MG63 (cell line): Measurements from ENCODE around the gene ANO3. TPM values are rescaled to one million over a fixed set of nuclear protein-coding genes. Genes with fewer than 3 reads are reported as not detected.

Experiments used
- DNase-seq: peaks from one replicate; pipeline ENCODE4 v3.0.0-alpha.2; 2020
- H3K27me3 ChIP-seq: fragments of 250-450 bp; sonication (Bioruptor Pico); 2 replicates; pipeline ENCODE4 v1.5.1; 2020; ENCODE audit warnings: mild to moderate bottlenecking, moderate library complexity
- H3K36me3 ChIP-seq: fragments of 250-450 bp; sonication (Bioruptor Pico); 2 replicates; pipeline ENCODE4 v1.5.1; 2020; ENCODE audit warnings: mild to moderate bottlenecking, moderate library complexity
- H3K4me3 ChIP-seq: fragments of 250-450 bp; sonication (Bioruptor Pico); 2 replicates; pipeline ENCODE4 v1.5.1; 2020; ENCODE audit warnings: mild to moderate bottlenecking, moderate library complexity
- H3K9me3 ChIP-seq: fragments of 250-450 bp; sonication (Bioruptor Pico); 2 replicates; pipeline ENCODE4 v1.5.1; 2020; ENCODE audit warnings: mild to moderate bottlenecking, moderate library complexity
- total RNA-seq: library from RNA; depleted of rRNA; stranded (reverse); fragments of >200 nt; shearing (Covaris generic); gene quantifications from 2 replicates; pipeline ENCODE4 v1.2.3, GENCODE V29; 2014; ENCODE audit warnings: low replicate concordance

ANO3 gene
- total RNA-seq, 1 experiment from 2014 or later = not detected

DNA sequence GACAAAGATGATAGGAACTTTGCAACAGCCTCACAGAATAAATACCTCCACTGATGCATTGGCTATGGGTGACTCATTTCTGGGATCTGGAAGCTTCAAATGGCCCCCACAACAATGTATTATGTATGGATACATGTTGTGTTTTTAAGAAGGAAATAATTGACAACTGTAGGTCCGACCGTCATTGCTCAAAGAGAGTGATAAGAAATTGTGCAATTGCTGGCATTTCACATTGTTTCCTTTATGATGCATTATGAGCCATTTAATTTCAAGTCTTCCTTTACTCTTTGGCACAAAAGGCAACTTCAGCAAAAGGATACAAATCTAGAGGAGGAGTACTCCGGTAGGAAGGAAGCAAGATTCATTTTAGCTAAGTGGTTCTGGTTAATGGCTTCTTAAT lies 2.0 kb downstream of the ANO3 start:
- Histone ChIP-seq H3K36me3 (no peaks in the 10 kb centered on the region), H3K4me3 (no peak overlapping the region), H3K27me3 (no peaks in the 10 kb centered on the region), H3K9me3 (no peaks in the 10 kb centered on the region)
- DNase-seq = no peak

DNA sequence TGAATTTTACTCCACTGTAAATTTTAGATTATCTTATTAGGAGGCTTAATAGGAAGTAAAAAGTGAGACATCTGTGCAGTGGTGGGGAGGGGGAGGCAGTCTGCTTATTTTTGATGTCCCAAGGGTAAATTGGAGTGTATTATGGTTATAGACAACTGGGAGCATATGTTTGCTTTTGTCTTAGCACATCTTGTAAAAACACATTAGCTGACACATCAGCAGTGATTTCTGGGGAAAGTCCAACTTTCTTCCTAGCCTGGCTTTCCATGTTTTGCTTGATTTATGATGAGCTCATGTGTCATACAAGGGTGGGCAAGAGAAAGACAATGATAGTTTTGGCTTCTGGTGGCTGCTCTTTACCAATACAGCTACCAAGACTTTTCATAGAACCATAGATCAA lies 4.0 kb downstream of the ANO3 start:
- peak; percentile 2 for DNase-seq
- H3K36me3 ChIP-seq = no peaks in the 10 kb centered on the region
- no peaks in the 10 kb centered on the region for H3K27me3 ChIP-seq
- no peaks in the 10 kb centered on the region for H3K9me3 ChIP-seq
- H3K4me3 ChIP-seq = no peak overlapping the region

DNA sequence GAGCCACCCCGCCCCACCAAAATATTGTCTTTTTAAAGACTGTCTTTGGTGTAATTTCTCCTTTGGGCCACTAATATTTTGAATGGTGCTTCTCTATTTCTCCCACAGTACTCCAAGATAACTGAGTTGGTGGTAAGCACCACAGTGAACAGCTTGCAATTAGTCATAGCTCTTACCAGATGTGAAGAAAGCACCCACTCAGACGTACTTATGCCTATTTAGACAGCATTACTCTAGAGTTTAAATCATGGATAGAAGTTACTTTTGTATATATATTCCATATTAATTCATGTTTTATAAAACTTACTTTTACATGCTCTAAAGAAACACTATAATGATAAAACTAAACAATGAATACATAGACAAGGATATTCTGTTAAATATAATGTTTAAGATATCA lies 12.7 kb downstream of the ANO3 start:
- no peak for DNase-seq

DNA sequence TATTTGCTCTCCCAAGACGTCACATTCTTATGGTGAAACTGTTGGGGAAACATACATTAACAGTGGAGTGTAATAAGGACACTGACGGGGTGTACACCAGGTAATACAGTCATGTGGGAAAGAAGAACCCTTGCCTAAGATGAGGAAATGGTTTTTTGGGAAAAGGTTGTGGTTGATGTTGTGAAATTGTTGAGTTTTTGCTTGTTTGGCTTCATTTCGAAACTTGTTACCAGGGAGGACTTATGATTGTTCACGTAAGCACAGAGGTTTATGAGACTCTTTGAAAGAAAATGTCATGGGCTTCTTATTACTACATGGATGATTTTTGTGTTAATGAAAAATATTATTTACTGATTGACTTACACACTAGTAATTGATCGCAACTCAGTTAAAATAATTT lies 16.8 kb downstream of the ANO3 start:
- Histone ChIP-seq H3K9me3 (no peaks in the 10 kb centered on the region), H3K36me3 (no peaks in the 10 kb centered on the region), H3K27me3 (no peaks in the 10 kb centered on the region), H3K4me3 (no peak overlapping the region)
- DNase-seq = no peak

More for the DNA sequence above, 12.7 kb downstream of the ANO3 start:
- H3K36me3 ChIP-seq = no peaks in the 10 kb centered on the region
- no peaks in the 10 kb centered on the region for H3K9me3 ChIP-seq
- no peaks in the 10 kb centered on the region for H3K27me3 ChIP-seq
- H3K4me3 ChIP-seq = no peak overlapping the region

DNA sequence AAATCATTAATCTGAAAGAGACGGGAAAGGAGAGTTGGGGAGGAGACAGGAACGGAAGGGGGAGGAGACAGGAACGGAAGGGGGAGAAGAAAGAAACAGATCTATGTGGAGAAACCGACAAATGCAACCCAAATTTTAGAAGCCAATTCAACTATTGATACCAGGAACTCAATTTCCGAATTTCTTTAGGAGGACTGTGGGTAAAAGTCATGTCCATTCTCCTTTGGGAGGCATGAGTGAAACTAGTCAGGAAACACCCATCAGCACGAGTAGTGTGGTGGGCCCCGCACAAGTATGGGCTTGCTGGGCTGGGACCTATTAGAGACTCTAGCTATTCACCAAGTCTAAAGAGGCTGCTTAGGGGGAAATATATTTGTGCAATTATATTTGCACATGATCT lies 18.1 kb downstream of the ANO3 start:
- no peaks in the 10 kb centered on the region for H3K9me3 ChIP-seq
- no peak overlapping the region for H3K4me3 ChIP-seq
- no peak for DNase-seq
- H3K36me3 ChIP-seq = no peaks in the 10 kb centered on the region
- H3K27me3 ChIP-seq = no peaks in the 10 kb centered on the region

DNA sequence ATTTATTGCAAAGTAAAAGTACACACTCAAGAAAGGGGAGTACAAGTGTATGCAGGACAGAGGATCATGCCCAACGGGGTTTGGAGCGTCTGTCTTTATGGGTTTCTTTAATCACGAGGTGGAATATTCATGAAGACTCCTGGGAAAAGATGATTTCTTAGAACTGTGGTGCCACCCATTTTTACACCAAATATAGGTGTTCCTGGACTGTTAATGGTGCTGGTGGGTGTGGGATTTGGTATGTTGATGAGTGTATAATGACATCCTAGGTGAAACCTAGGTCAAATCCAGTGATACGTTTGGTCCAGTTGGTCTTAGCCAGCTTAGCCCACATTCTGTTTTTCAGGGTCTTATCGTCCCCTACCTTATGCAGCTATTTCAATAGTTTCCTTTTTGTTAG lies 21.1 kb downstream of the ANO3 start:
- Histone ChIP-seq H3K36me3 (no peaks in the 10 kb centered on the region), H3K9me3 (no peaks in the 10 kb centered on the region), H3K27me3 (no peaks in the 10 kb centered on the region), H3K4me3 (no peak overlapping the region)
- no peak for DNase-seq

DNA sequence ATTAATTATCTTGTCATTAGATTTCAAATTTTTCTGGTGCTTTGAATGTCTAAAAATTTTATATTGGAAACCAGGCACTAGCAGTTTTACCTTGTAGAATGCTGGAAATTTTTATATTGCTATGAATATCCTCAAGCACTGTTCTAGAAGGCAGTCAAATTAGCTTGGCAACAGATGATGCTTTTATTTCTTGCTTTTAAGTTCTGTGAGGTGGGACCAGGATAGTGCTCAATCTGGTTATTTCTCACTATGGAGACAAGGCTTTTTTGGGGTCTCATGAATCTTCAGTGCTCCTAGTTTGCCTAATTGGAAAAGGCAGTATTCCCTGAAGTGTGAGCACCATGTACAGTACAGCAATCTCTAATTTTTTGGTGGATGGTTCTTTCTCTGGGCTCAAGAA lies 27.1 kb downstream of the ANO3 start:
- Histone ChIP-seq H3K4me3 (no peak overlapping the region), H3K36me3 (no peaks in the 10 kb centered on the region), H3K9me3 (no peaks in the 10 kb centered on the region), H3K27me3 (no peaks in the 10 kb centered on the region)
- DNase-seq = no peak

DNA sequence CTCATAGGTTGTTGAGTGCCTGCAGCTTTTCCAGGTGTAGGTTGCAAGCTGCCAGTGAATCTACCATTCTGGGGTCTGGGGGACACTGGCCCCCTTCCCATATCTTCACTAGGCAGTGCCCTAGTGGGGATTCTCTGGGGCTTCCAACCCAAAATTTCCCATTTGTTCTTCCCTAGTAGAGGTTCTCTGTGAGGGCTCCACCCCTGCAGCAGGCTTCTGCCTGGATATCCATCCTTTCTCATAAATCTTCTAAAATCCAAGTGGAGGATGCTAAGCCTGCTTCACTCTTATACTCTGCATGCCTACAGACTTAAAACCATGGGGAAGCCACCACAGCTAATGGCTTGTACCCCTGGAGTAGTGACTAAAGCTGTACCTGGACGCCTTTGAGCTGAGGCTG lies 33.4 kb downstream of the ANO3 start:
- Histone ChIP-seq H3K9me3 (no peaks in the 10 kb centered on the region), H3K36me3 (no peaks in the 10 kb centered on the region), H3K4me3 (no peak overlapping the region), H3K27me3 (no peaks in the 10 kb centered on the region)
- no peak for DNase-seq

DNA sequence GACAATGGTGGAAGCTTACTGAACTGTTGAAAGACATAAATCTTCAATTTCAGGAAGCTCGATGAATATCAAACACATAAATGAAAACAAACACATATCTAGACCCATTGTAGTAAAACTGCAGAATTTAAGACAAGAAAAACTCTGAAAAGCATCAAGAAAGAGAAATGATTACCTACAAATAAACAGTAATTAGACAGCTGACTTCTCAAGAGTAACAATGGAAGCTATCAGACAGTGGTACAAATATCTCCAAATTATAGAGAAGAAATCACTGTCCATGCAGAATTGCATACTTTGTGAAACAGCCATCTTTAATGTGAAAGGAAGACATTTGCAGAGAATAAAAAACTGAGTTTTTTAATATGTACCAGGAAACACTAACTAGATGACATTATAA lies 45.7 kb downstream of the ANO3 start:
- no peak for DNase-seq
- Histone ChIP-seq H3K9me3 (peaks cover 2% of the 10 kb centered on the region; the same call in 1 of the 2 replicates), H3K36me3 (no peaks in the 10 kb centered on the region), H3K4me3 (no peak overlapping the region), H3K27me3 (no peaks in the 10 kb centered on the region)

DNA sequence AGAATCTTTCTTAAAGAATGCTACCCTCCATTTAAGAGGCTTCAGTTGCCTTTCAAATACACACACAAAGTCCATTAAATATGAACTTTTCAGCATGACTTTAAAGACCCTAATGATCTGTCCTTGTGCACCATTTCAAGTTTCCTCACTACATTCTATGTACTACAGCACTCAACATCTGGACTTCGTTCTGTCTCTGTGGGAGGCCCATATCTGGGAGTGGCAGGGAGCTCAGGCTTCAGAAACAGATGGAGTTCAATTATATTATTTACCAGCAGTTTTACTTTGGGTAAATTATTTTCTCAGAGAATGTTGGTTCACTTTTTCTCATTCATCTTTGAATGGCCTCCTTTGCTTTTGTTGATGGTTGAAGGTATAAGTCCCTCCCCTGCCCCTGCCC lies 67.4 kb downstream of the ANO3 start:
- Histone ChIP-seq H3K36me3 (no peaks in the 10 kb centered on the region), H3K4me3 (no peak overlapping the region), H3K9me3 (no peaks in the 10 kb centered on the region), H3K27me3 (no peaks in the 10 kb centered on the region)
- no peak for DNase-seq

DNA sequence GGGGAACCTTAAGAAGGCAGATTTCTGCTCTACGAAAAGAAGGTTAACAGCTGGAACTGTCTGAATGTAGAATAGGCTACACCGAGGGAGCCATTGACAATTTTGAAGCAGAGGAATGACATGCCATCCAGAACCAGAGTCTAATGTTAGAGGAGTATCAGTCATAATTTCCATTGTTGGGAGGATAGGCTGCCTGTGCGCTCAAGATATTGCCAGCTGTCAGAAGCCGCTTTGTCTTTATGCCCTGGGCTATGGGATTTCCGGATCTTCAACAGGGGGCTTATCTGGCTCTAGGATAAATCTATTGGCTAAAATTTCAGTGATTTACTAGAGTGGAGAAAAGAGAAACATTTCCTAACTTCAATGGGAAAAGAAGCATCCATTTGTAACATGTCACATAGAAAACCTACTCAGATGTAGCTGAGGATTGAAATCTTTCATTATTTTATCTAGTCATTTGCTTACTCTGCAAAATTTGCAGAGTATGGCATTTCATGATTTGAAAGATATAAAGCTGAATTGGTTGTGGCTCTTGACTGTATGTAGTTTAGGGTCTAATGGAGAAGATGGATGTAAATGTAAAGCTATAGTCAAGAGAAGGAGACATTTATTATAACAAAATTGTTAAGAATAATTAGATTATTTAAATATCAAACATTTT lies 78.9 kb downstream of the ANO3 start:
- Histone ChIP-seq H3K9me3 (no peaks in the 10 kb centered on the region), H3K36me3 (no peaks in the 10 kb centered on the region), H3K27me3 (no peaks in the 10 kb centered on the region), H3K4me3 (no peak overlapping the region)
- DNase-seq = no peak

DNA sequence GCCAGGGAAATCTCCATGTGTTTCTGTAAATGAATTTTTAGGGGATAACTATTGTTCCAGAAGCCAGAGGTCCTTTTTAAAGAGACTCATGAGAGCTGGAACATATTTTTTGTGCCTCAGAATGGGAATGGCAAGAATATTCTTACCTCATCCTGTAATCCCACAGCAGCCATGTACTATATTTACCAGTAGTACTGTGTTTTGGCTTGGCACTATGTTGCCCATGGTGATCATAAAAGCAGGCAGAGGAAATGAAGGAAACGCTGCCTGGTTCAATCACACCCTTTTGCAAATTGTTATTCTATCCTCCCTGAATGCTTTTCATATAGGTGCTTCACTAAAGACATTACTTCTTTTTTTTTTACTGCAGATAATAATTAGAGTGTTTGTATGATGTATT lies 81.0 kb downstream of the ANO3 start:
- Histone ChIP-seq H3K27me3 (no peaks in the 10 kb centered on the region), H3K4me3 (no peak overlapping the region), H3K36me3 (no peaks in the 10 kb centered on the region), H3K9me3 (no peaks in the 10 kb centered on the region)
- DNase-seq = no peak

DNA sequence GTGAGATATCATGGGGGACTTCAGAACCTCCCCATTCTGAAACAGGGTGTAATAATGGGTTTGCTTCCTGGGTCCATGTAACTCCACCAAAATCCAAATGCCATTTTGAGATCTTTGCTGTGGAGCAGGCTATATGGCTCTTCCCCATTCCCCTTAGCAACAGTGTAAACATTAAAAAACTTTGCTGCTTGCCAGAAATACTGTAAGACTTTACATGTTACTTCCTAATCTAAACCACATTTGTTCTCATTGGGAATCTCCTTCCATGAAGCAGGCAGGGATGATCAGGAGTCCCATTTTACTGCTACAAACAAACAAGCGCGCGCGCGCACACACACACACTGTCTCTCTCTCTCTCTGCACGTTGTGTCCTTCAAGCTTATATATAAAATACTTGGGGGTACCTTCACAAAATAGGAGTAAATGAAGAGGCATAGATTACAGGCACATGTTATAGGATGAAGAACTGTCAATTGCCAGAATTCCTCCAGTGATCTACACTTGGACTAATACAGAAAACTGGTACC lies 86.5 kb downstream of the ANO3 start:
- Histone ChIP-seq H3K4me3 (no peak overlapping the region), H3K36me3 (no peaks in the 10 kb centered on the region), H3K9me3 (no peaks in the 10 kb centered on the region), H3K27me3 (no peaks in the 10 kb centered on the region)
- DNase-seq = no peak

DNA sequence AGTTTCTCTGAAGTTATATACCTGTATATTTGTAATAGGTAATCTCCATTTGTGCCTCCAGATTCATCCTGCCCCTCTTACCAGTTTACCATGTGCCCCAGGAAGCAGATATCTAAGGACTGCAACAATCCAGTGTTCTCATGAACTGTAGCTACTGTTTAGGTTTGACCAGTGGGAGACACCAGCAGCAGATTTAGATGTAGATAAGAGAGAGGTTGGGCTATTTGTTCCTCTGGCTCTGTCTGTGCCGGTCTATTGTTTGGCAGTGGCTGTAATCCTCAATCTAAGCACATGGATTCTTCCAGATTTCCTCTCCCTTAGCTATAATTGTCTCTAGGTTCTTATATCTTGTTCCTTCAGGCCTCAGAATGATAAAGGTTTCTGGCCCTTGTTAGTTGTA lies 88.4 kb downstream of the ANO3 start:
- Histone ChIP-seq H3K4me3 (no peak overlapping the region), H3K27me3 (no peaks in the 10 kb centered on the region), H3K36me3 (no peaks in the 10 kb centered on the region), H3K9me3 (no peaks in the 10 kb centered on the region)
- no peak for DNase-seq

DNA sequence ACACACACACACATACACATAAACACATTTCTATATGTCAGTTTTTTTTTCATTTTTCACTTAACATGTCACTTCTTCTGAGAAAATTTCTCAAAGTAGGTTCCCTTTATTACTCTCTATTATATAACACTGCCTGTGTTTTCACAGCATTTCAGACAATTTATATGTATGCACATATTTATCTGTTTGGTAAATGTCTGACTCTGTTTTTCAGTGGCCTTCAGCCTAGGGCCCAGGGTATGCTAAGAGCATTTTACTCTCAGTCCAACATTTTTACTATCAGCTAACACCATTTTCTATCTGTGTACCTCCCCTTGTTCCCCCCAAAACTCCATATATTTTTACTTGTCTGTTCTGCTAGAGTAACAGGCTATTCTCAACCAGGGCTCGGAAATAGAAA lies 92.3 kb downstream of the ANO3 start:
- H3K9me3 ChIP-seq = no peaks in the 10 kb centered on the region
- no peaks in the 10 kb centered on the region for H3K36me3 ChIP-seq
- no peak overlapping the region for H3K4me3 ChIP-seq
- no peaks in the 10 kb centered on the region for H3K27me3 ChIP-seq
- DNase-seq = no peak

DNA sequence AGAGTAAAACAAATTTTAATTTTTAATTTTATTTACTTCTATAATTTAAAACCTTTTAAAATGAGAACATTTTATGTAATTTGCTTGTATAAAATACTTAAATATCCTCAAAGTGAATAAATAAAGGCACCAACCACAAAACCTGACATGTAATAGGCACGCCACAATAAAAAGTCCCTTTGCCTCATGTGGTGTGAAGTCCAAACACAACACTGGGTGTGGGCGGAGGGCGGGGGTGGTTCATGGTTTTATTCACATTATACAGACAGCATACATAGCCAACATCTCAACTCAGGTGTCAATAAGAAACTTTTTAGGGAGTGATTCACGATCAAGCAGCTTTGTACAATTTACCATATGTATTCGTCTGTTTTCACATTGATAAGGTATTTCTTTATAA lies 107.9 kb downstream of the ANO3 start:
- Histone ChIP-seq H3K36me3 (no peaks in the 10 kb centered on the region), H3K27me3 (no peaks in the 10 kb centered on the region), H3K9me3 (no peaks in the 10 kb centered on the region), H3K4me3 (no peak overlapping the region)
- DNase-seq = no peak

DNA sequence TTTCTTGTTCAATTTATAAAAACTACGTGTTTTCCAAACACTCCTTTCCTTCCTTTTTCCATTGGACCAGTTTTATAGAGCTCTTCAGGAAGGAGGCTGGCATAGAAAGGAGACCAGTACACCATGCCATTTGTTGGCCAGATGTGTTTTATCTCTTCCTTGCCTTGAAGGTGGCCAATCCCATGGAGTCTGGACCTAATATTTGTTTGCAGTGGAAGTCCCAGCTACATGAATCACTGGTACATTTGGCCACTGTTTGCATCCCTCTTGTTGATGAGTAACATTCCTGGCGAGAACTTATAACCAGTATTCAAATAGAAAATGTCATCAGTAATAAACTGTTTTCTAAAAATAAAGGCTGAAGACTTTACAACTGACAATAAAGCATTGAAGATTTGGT lies 110.2 kb downstream of the ANO3 start:
- H3K27me3 ChIP-seq = no peaks in the 10 kb centered on the region
- no peak overlapping the region for H3K4me3 ChIP-seq
- H3K9me3 ChIP-seq = no peaks in the 10 kb centered on the region
- DNase-seq = peak; percentile 79
- no peaks in the 10 kb centered on the region for H3K36me3 ChIP-seq

DNA sequence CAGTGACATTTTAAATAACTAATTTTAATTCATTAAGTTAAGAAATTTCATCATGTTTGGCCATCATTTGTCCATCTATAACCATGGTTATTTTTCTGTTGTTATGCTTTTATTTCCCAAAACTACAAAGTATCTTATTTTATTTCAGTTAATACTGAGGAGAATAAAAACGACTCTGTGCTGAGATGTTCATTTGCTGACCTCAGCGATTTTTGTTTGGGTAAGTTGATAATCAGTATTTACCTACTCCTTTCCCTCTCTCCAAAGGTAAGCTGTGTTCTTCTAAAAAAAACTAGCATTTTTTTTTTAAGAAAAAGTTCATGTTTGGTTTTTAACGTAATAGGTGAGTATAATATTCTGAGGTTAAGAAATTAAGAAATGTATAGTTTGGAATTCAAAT lies 111.7 kb downstream of the ANO3 start:
- Histone ChIP-seq H3K27me3 (no peaks in the 10 kb centered on the region), H3K4me3 (no peak overlapping the region), H3K36me3 (no peaks in the 10 kb centered on the region), H3K9me3 (no peaks in the 10 kb centered on the region)
- DNase-seq = no peak

DNA sequence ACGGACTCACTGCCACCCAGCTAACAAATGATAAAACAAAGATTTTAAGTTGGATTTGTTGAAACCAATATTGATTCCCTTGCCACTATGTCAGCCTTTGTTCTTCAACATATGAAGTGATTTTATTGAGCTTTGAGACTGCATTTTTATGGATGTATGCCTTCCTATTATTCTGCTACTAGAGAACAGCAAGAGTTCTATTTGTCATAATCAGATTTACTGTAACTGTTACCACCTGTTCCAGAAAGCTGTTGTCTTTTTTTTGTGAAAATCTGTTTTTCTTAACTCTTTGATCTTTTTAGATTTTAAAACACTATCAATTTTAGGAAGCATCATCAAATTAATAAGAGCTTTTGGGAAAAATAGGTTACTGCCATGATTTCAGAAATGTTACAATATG lies 125.7 kb downstream of the ANO3 start:
- no peak overlapping the region for H3K4me3 ChIP-seq

More for the DNA sequence above, 125.7 kb downstream of the ANO3 start:
- DNase-seq = no peak
- Histone ChIP-seq H3K9me3 (no peaks in the 10 kb centered on the region), H3K36me3 (no peaks in the 10 kb centered on the region), H3K27me3 (no peaks in the 10 kb centered on the region)
